AG04450 (cell line): ENCODE data around the gene STN1. TPM values are rescaled to one million over a fixed set of nuclear protein-coding genes. Genes with fewer than 3 reads are reported as not detected.

Source experiments
- CTCF ChIA-PET: fragments of 300-600, 350-600 bp; formaldehyde crosslinking; extraction: SDS; loops from one replicate; lab custom pipeline; 2022; ENCODE audit warnings: antibody characterized with exemption, inconsistent platforms; lab: Charles Lee
- POLR2A ChIA-PET: fragments of 350-600 bp; formaldehyde crosslinking; extraction: SDS; loops from one replicate; lab custom pipeline; 2021; ENCODE audit warnings: antibody characterized with exemption, inconsistent platforms; lab: Yijun Ruan, JAX
- DNase-seq: peaks from one replicate; pipeline ENCODE4 v3.0.0-alpha.2; 2011; ENCODE audit warnings: low read depth, low spot score
- H3K27ac ChIP-seq: one replicate; pipeline ENCODE4 v1.5.1; 2012; ENCODE audit warnings: low read depth, low read length, control low read depth
- H3K27me3 ChIP-seq: one replicate; pipeline ENCODE4 v1.6.0; 2012; ENCODE audit warnings: low read length; ENCODE audit not compliant: control insufficient read depth, insufficient read depth
- H3K4me3 ChIP-seq: 2 replicates; pipeline ENCODE4 v1.5.1; 2011; ENCODE audit warnings: mild to moderate bottlenecking, low read depth, low read length, control low read depth
- H3K9me3 ChIP-seq: 2 replicates; pipeline ENCODE4 v1.5.1; 2012; ENCODE audit warnings: low read length; ENCODE audit not compliant: control insufficient read depth, insufficient read depth
- polyA plus RNA-seq: library from polyadenylated mRNA; depleted of rRNA; stranded (reverse); fragments of >200 nt; gene quantifications from 2 replicates; pipeline ENCODE4 v1.2.3, GENCODE V29; 2011
- TF ChIP-seq, protein P1 (sequence below): IDR thresholded peaks from 2 replicates; pipeline ENCODE4 v1.5.1; 2011; ENCODE audit warnings: low read depth, low read length, control low read depth, inconsistent platforms

The STN1 gene
- polyA plus RNA-seq, 1 experiment = 19.0 TPM

DNA sequence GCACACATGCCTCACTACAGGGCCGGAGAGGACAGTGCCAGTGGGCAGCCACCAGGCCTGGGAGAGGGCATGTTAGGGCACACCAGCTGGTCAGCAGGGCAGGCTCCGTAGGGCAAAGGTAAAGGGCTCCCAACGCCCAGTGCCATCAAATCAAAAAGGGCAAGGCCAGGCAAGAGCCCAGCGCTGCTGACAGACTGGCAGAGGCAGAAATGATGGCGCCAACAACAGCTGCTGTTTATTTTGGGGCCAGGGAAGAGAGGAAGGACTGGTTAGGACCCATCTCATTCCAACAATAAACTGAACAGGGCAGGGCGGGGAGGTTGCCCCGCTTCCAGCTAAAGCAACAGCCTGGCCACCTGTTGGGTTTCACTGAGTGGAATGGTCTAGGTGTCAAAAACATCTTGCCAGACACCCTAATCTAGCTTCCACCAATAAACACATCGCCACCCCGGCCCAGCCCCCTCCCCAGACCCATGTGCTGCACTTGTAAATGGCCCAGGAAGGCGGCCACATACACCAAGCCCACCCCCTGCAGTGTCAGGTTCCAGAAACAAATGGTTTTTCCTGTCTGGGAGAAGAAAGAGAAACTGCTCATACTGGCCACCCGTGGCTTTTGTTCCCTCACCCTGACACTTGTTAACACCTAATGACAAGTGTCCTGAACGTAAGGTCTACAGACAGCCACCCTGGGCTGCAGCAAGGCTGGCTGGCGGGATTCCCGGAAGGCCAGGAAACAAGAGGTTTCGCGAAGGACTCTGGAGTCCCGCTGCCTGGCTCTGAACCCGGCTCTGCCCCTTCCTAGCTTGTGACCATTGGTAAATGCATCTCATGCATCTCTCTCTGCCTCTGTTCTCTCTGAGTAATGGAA lies 77.9 kb downstream of the STN1 start:
- Histone ChIP-seq H3K4me3 (no peak overlapping the region), H3K27ac (no peak overlapping the region), H3K9me3 (no peaks in the 10 kb centered on the region), H3K27me3 (no peaks in the 10 kb centered on the region)
- POLR2A ChIA-PET = no interaction called here
- TF ChIP-seq, protein P1, sequence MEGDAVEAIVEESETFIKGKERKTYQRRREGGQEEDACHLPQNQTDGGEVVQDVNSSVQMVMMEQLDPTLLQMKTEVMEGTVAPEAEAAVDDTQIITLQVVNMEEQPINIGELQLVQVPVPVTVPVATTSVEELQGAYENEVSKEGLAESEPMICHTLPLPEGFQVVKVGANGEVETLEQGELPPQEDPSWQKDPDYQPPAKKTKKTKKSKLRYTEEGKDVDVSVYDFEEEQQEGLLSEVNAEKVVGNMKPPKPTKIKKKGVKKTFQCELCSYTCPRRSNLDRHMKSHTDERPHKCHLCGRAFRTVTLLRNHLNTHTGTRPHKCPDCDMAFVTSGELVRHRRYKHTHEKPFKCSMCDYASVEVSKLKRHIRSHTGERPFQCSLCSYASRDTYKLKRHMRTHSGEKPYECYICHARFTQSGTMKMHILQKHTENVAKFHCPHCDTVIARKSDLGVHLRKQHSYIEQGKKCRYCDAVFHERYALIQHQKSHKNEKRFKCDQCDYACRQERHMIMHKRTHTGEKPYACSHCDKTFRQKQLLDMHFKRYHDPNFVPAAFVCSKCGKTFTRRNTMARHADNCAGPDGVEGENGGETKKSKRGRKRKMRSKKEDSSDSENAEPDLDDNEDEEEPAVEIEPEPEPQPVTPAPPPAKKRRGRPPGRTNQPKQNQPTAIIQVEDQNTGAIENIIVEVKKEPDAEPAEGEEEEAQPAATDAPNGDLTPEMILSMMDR = no peak
- no peak for DNase-seq
- CTCF ChIA-PET = no interaction called here

DNA sequence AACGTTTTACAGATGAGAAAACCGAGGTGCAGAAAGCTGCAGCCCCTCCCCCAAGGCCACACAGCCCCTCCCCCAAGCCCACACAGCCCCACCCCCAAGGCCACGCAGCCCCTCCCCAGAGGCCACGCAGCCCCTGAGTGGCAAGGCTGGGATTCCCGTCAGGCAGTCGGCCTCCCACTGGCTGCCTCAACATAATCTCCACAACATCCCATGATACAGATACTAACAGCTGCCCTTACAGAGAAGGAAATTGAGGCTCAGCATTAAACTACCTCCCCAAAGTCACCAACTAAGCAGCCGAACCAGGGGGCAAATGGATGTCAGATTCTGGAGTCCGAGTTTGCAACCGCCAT lies 78.5 kb downstream of the STN1 start:
- TF ChIP-seq, protein P1 = no peak
- Histone ChIP-seq H3K27ac (no peak overlapping the region), H3K9me3 (no peaks in the 10 kb centered on the region), H3K27me3 (no peaks in the 10 kb centered on the region), H3K4me3 (no peak overlapping the region)
- no peak for DNase-seq
- CTCF ChIA-PET = no interaction called here
- POLR2A ChIA-PET = no interaction called here

DNA sequence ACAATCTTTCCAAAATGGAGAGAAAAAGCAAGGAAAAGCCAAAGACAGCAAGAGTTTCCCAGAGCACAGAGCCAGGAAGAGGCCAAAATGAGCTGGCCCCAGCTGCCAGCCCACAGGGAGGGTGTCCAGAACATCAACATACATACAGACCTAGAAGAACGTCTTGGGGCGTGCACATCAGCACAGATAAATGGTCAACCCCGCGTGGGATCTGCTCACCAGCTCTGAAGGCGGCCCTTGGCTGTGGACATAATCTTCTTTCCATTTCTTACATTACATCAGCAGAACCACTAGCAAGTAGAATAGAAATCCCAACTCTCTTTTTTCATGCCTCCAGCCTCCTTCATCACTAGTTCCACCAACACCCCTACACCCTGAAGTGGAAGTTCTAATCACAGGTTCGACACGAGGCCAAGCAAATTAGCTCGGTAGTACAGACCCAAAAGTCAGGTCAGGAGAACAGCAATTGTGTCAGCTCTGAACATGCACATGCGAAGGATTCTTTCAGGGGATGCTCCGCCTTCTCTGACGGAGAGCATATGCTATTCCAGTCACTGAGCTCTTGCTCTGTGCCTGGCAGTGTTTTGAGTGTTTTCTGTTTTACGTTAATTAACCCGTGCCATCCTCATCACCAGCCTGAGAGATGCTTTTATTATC lies 79.0 kb downstream of the STN1 start:
- ChIA-PET POLR2A (no interaction called here), CTCF (interaction anchor here (0.9 kb wide), 1 partner anchor 8 kb away, joined by 3 read pairs; no protein-coding TSS in a partner anchor)
- Histone ChIP-seq H3K27me3 (no peaks in the 10 kb centered on the region), H3K27ac (no peak overlapping the region), H3K4me3 (no peak overlapping the region), H3K9me3 (no peaks in the 10 kb centered on the region)
- no peak for DNase-seq
- TF ChIP-seq, protein P1 = no peak

DNA sequence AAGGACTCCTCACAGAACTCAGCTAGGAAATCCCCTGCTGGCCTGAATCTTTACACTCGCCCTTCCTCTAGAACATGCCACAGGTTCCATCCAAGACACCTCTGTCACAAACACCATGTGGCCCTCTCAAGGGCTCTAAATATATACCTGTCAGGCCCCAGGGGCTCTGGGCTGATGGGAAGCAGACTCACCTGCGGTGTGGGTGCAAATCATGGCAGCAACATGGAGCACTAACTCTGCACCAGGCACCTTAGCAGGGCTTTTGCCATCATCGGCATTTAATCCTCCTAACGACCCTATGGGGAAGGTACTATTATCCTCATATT lies 80.0 kb downstream of the STN1 start:
- H3K27ac ChIP-seq = no peak overlapping the region

More for the DNA sequence above, 80.0 kb downstream of the STN1 start:
- Histone ChIP-seq H3K4me3 (no peak overlapping the region), H3K27me3 (no peaks in the 10 kb centered on the region), H3K9me3 (no peaks in the 10 kb centered on the region)
- CTCF ChIA-PET = interaction anchor here (0.9 to 1.1 kb wide), 2 partner anchors 9 to 56 kb away, joined by 3 read pairs; no protein-coding TSS in a partner anchor
- TF ChIP-seq, protein P1 = no peak
- no peak for DNase-seq
- POLR2A ChIA-PET = no interaction called here
